HUES64 (cell line): ENCODE measurements around the gene ADIPOR2. TPM values are rescaled to one million over a fixed set of nuclear protein-coding genes. Genes with fewer than 3 reads are reported as not detected.

Source experiments
- H3K27ac ChIP-seq: 2 replicates; pipeline ENCODE4 v1.7.0; 2013; ENCODE audit warnings: low read depth, low read length, inconsistent platforms
- H3K27me3 ChIP-seq: 2 replicates; pipeline ENCODE4 v1.6.1; 2013; ENCODE audit warnings: mild to moderate bottlenecking, low read length; ENCODE audit not compliant: insufficient read depth
- H3K36me3 ChIP-seq: 2 replicates; pipeline ENCODE4 v1.6.1; 2013; ENCODE audit warnings: mild to moderate bottlenecking, low read length; ENCODE audit not compliant: insufficient read depth
- H3K4me1 ChIP-seq: 2 replicates; pipeline ENCODE4 v1.6.1; 2013; ENCODE audit warnings: mild to moderate bottlenecking, low read length, moderate library complexity; ENCODE audit not compliant: insufficient read depth
- H3K4me3 ChIP-seq: 2 replicates; pipeline ENCODE4 v1.5.1; 2013; ENCODE audit warnings: mild to moderate bottlenecking, low read length, moderate library complexity
- H3K9ac ChIP-seq: 2 replicates; pipeline ENCODE4 v1.6.1; 2013; ENCODE audit warnings: mild to moderate bottlenecking, low read depth, low read length
- H3K9me3 ChIP-seq: 2 replicates; pipeline ENCODE4 v1.6.1; 2013; ENCODE audit warnings: low read depth, low read length; ENCODE audit not compliant: insufficient read depth
- WGBS: fragments of 150-250, 120-280 bp; methylation state at CpG from one replicate; pipeline ENCODE4 v1.1.7; 2013; ENCODE audit warnings: missing lambda C conversion rate; 5-methylcytosine and 5-hydroxymethylcytosine counted together
- polyA plus RNA-seq, 2 experiments: library from polyadenylated mRNA; stranded (reverse); fragments of 50-300 nt; gene quantifications; one replicate each; pipeline ENCODE4 v1.2.3, GENCODE V29; 2013

ADIPOR2 gene, protein sequence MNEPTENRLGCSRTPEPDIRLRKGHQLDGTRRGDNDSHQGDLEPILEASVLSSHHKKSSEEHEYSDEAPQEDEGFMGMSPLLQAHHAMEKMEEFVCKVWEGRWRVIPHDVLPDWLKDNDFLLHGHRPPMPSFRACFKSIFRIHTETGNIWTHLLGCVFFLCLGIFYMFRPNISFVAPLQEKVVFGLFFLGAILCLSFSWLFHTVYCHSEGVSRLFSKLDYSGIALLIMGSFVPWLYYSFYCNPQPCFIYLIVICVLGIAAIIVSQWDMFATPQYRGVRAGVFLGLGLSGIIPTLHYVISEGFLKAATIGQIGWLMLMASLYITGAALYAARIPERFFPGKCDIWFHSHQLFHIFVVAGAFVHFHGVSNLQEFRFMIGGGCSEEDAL
- 28.3 TPM for polyA plus RNA-seq (2013, experiment 1 of 2)
- polyA plus RNA-seq (2013, experiment 2 of 2), result 30.1 TPM

DNA sequence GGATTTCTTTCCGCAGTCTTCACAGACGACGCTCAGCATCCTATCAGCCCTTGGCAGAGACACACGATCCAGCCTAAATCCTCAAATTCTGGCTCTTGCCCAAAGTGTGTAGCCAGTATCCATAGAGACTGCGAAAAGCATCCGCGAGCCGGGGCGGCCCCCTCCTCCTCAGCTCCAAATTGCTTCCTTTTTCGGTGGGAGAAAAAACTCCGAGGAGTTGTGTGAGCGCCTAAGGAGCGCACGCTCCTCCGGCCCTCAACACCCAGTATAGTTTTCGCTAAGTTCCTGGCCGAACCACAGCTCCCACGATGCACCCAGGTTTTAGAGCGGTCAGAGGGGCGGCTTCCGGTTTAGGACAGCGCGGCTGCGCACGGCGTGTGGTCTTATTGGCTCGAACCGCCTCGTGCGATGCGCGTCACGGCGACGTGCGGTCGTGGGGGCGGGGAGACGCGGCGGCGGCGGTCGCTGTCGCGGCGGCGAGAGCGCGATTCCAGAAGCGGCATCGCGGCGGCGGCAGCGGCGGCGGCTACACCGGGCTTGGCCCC is at the start of gene ADIPOR2:
Gene ADIPOR2, plus strand, starts transcription at position 493 of the 545 bp plus-strand sequence. CDS start 63,274 bp downstream, outside the sequence.
- H3K9ac ChIP-seq, result peak within 1 kb of the TSS; percentile 85

DNA sequence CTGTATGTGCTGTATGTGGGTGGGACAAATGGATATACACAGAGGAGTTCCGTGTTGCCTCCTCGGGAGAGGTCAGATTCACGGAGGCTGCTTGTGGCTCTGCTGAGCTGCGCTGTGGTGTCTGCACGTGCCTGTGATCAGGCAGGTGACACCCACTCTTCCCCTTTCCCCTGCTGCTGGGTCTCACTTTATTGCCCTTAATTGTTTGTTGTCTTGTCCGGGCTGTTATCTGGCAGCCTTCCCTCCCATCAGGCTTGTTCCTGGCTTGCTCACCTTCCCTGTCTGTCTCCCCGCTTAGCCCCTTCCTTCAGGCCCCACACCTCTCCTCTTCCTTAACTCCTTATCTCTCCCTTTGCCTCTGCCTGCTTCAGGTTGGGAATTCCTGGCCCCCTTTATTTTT is 48.4 kb upstream of the ADIPOR2 start:
- H3K27me3 ChIP-seq, result no peaks in the 10 kb centered on the region
- H3K9ac ChIP-seq, result no peak overlapping the region
- H3K4me1 ChIP-seq, result no peaks in the 10 kb centered on the region
- no peak overlapping the region for H3K27ac ChIP-seq
- H3K9me3 ChIP-seq, result no peaks in the 10 kb centered on the region
- H3K36me3 ChIP-seq, result no peaks in the 10 kb centered on the region
- WGBS, result 87% methylated on average over 7 of the region's 7 CpGs
- no peak overlapping the region for H3K4me3 ChIP-seq

More for the DNA sequence above, at the start of gene ADIPOR2:
- Histone ChIP-seq H3K27ac (peak within 1 kb of the TSS; percentile 96), H3K9me3 (no peaks in the 10 kb centered on the region), H3K27me3 (no peaks in the 10 kb centered on the region), H3K36me3 (peaks cover 3% of the 10 kb centered on the region; the same call in 1 of the 2 replicates), H3K4me3 (peak within 1 kb of the TSS; percentile 92), H3K4me1 (peaks cover 13% of the 10 kb centered on the region)
- WGBS, result under 1% methylated on average over 55 of the region's 59 CpGs

DNA sequence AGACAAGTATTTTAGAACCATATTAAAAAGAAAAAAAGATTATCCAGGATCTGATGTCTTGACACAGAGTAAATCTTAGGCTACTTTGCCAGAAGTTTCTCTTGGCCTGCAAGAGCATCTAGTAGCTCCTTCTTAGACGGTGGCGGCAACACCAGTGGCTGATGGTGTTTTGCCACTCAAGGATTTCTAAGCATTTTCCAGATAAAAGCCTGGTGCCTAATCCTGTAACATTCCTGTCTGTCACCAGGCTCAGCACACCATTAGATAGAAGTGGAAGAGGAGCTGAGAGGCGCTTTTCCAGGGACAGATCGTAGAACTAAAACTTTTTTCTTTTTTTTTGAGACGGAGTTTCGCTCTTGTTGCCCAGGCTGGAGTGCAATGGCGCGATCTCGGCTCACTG is 47.8 kb upstream of the ADIPOR2 start:
- no peaks in the 10 kb centered on the region for H3K4me1 ChIP-seq
- H3K9me3 ChIP-seq, result no peaks in the 10 kb centered on the region
- no peak overlapping the region for H3K9ac ChIP-seq
- 82% methylated on average over 9 of the region's 9 CpGs for WGBS
- H3K4me3 ChIP-seq, result no peak overlapping the region
- no peak overlapping the region for H3K27ac ChIP-seq
- H3K27me3 ChIP-seq, result no peaks in the 10 kb centered on the region
- H3K36me3 ChIP-seq, result no peaks in the 10 kb centered on the region

DNA sequence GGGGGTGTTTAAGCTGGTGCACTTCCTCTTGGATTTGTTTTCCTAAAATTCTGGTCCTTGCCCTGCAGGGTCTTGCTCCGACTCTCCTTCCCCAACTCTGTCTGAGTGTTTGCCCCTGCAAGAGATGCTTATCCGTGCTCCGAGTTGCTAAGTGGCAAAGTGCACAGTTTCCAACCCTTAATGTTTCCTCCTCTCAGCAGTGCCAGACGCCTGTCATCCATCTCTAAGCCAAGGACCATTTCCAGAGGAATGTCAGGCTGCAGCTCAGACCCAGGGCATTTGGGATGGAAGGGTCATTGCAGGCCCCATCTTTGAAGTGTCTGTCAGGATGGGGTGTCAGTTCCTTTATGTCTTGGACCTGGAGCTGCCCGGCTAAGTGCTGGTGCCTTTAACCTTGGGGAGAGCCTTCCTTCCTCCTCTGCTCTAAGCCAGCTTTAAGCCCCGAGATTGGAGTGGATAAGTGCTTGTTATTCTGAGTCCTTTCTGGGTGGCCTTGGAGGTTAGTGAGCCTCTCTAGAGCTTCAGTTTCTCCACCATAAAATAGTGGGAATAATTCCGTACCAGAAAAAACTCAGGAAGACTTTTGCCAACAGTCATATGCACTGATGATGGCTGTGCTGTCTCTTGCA is 46.9 kb upstream of the ADIPOR2 start:
- 94% methylated on average over 7 of the region's 7 CpGs for WGBS

DNA sequence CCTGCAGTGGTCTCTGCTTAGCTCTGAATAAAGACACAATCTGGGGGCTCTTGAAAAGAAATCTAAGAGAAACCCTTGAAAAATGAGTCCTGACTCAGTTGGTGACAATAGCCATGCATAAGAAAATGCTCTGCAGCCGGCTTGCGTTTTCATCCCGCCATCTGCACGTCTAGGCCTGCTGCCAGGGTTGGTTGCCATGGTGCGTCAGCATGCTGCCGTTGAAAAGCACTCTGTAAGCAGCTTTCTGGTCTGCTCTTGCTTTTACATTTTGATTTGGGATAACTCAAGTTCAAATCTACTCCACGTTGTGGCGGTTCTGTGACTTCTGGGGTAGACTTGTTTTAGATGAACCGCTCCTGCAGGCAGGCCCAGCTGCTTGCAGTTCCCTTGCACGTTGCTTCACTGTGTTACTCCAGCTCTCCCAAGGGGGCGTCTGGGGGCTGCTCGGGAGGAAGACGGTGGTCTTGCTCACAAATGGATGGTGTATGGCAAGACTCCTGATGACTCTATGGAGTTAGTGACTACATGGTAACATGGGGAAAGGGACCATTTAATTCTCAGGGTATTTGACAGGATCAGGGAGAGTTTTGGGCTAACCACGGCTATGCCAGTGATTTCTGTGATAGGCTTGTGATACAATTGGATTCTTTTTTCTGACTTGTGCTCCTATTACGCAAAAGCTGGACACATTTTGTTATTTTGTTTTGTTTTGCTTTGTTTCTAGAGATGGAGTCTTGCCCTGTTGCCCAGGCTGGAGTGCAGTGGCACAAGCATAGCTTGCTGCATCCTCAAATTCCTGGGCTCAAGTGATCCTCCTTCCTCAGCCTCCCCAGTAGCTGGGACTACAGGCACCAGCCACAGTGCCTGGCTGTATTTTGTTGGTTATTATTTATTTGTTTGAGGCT is 46.1 kb upstream of the ADIPOR2 start:
- Histone ChIP-seq H3K27me3 (0 out of 2 replicates have a peak, but pooled peaks cover 4% of the 10 kb centered on the region), H3K9me3 (no peaks in the 10 kb centered on the region), H3K9ac (no peak overlapping the region), H3K4me3 (no peak overlapping the region), H3K36me3 (no peaks in the 10 kb centered on the region), H3K27ac (no peak overlapping the region), H3K4me1 (no peaks in the 10 kb centered on the region)
- 81% methylated on average over 15 of the region's 15 CpGs for WGBS

More for the DNA sequence above, 46.9 kb upstream of the ADIPOR2 start:
- Histone ChIP-seq H3K4me1 (no peaks in the 10 kb centered on the region), H3K36me3 (no peaks in the 10 kb centered on the region), H3K4me3 (no peak overlapping the region), H3K9me3 (no peaks in the 10 kb centered on the region), H3K9ac (no peak overlapping the region), H3K27ac (no peak overlapping the region), H3K27me3 (no peaks in the 10 kb centered on the region)

DNA sequence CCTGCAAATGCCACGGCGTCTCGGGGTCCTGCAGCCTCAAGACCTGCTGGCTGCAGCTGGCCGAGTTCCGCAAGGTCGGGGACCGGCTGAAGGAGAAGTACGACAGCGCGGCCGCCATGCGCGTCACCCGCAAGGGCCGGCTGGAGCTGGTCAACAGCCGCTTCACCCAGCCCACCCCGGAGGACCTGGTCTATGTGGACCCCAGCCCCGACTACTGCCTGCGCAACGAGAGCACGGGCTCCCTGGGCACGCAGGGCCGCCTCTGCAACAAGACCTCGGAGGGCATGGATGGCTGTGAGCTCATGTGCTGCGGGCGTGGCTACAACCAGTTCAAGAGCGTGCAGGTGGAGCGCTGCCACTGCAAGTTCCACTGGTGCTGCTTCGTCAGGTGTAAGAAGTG is 45.1 kb upstream of the ADIPOR2 start:
- H3K27ac ChIP-seq, result no peak overlapping the region
- 96% methylated on average over 29 of the region's 29 CpGs for WGBS
- no peaks in the 10 kb centered on the region for H3K36me3 ChIP-seq
- 0 out of 2 replicates have a peak, but pooled peaks cover 4% of the 10 kb centered on the region for H3K27me3 ChIP-seq
- no peak overlapping the region for H3K9ac ChIP-seq
- H3K4me1 ChIP-seq, result peaks cover 7% of the 10 kb centered on the region; the same call in 1 of the 2 replicates
- no peaks in the 10 kb centered on the region for H3K9me3 ChIP-seq
- no peak overlapping the region for H3K4me3 ChIP-seq

DNA sequence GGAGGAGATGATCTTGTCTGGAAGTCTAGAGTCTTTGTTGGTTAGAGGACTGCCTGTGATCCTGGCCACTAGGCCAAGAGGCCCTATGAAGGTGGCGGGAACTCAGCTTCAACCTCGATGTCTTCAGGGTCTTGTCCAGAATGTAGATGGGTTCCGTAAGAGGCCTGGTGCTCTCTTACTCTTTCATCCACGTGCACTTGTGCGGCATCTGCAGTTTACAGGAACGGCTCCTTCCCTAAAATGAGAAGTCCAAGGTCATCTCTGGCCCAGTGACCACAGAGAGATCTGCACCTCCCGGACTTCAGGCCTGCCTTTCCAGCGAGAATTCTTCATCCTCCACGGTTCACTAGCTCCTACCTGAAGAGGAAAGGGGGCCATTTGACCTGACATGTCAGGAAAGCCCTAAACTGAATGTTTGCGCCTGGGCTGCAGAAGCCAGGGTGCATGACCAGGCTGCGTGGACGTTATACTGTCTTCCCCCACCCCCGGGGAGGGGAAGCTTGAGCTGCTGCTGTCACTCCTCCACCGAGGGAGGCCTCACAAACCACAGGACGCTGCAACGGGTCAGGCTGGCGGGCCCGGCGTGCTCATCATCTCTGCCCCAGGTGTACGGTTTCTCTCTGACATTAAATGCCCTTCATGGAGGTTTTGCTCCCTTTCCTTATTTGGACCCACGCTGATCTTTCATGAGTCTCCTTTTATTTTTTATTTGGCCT is 44.1 kb upstream of the ADIPOR2 start:
- 87% methylated on average over 21 of the region's 21 CpGs for WGBS
- peaks cover 8% of the 10 kb centered on the region; the same call in 1 of the 2 replicates for H3K4me1 ChIP-seq
- no peak overlapping the region for H3K27ac ChIP-seq
- no peaks in the 10 kb centered on the region for H3K9me3 ChIP-seq
- H3K4me3 ChIP-seq, result no peak overlapping the region
- 0 out of 2 replicates have a peak, but pooled peaks cover 4% of the 10 kb centered on the region for H3K27me3 ChIP-seq
- no peaks in the 10 kb centered on the region for H3K36me3 ChIP-seq
- no peak overlapping the region for H3K9ac ChIP-seq

DNA sequence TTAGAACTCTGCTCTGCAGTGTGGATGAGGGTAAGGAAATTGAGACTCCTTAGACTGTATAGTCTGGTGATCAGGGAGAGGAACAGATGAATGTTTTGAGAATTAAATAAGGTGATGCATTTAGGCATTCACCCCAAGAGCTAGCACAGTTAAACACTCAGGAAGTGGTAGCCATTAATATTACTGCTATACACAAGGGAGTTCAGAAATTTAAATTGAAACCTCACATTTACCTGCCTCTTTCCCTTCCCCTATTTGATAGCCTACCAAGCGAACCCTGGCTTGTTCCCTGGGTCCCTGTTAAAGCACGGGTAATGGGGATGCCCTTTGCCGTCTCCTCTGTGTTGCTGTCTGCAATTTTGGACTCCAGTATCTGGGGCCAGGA is 43.6 kb upstream of the ADIPOR2 start:
- Histone ChIP-seq H3K4me1 (peaks cover 8% of the 10 kb centered on the region; the same call in 1 of the 2 replicates), H3K9ac (no peak overlapping the region), H3K9me3 (no peaks in the 10 kb centered on the region), H3K27ac (no peak overlapping the region), H3K27me3 (0 out of 2 replicates have a peak, but pooled peaks cover 4% of the 10 kb centered on the region), H3K36me3 (no peaks in the 10 kb centered on the region), H3K4me3 (no peak overlapping the region)
- 94% methylated on average over 3 of the region's 3 CpGs for whole genome bisulfite sequencing

DNA sequence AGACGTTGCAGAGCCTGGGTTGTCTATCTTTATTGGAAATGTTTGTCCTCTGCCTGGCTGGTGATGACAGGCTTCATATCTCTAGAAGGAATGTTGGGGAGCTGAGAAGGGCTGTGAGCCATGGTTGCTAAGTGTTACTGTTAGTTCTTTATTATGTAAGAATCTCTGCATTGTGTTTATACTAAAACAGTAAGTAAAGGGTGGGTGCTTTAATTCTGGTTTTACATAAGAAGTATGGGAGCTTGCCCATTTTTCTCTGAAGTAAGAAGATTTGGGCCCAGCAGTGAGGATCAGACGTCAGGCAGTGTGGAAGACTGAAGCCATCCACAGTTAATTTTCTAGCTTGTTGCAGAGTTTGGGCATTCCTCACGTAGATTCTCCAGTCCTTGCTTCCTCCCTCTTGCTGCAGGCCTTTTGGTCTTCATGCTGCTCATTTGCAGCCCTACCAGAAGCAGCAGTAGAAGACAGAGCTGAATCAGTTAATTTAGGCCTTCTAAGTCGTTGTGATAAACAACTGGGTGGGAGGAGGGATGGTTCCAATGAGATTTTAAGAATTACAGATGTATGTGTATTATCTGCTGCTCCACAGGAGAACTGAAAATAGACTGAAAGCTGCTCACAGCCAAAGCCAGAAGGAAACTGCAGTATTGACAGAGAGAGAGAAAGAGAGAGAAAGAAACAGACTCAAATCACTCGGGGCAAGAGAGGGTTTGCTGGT is 40.5 kb upstream of the ADIPOR2 start:
- 62% methylated on average over 5 of the region's 5 CpGs for WGBS
- no peak overlapping the region for H3K27ac ChIP-seq
- no peaks in the 10 kb centered on the region for H3K9me3 ChIP-seq
- H3K4me1 ChIP-seq, result peaks cover 8% of the 10 kb centered on the region; the same call in 1 of the 2 replicates
- 0 out of 2 replicates have a peak, but pooled peaks cover 4% of the 10 kb centered on the region for H3K27me3 ChIP-seq
- no peak overlapping the region for H3K4me3 ChIP-seq
- no peak overlapping the region for H3K9ac ChIP-seq
- H3K36me3 ChIP-seq, result no peaks in the 10 kb centered on the region
